B cell (primary cell): Measurements from ENCODE around the gene GAST. TPM values are rescaled to one million over a fixed set of nuclear protein-coding genes. Genes with fewer than 3 reads are reported as not detected.
"Not testable (repeated sequence)": the region's sequence is repeated elsewhere in the genome, so short reads cannot be mapped to it uniquely, and the experiment has no call there.

Experiments
- ATAC-seq: fragments of 200-7000 bp; cut with Tn5 transposase; one replicate; pipeline ENCODE4 v1.10.0; 2021; ENCODE audit warnings: low read depth, mild to moderate bottlenecking, moderate number of reproducible peaks, moderate library complexity
- CTCF ChIA-PET: fragments of 350-600 bp; sonication (Branson Sonifier 250); formaldehyde crosslinking; loops from one replicate; lab custom pipeline; 2021; ENCODE audit warnings: antibody characterized with exemption, inconsistent platforms; lab: Charles Lee
- POLR2A ChIA-PET: fragments of 350-600 bp; sonication (Branson Sonifier 250); formaldehyde crosslinking; loops from one replicate; lab custom pipeline; 2021; ENCODE audit warnings: antibody characterized with exemption; lab: Charles Lee
- DNase-seq: peaks from one replicate; pipeline ENCODE4 v3.0.0; 2013
- H2AFZ ChIP-seq: 2 replicates; pipeline ENCODE4 v1.6.1; 2012; ENCODE audit warnings: mild to moderate bottlenecking, low read depth, low read length; ENCODE audit not compliant: insufficient read depth, poor library complexity, severe bottlenecking
- H3K27ac ChIP-seq, 2 donors: 1 replicate in 1 of 2; 2 replicates in 1 of 2; pipeline ENCODE4 v1.5.1; 2012 to 2013; ENCODE audit warnings: low read length in 2 of 2, mild to moderate bottlenecking in 2 of 2, moderate library complexity in 1 of 2
- H3K27me3 ChIP-seq, 4 experiments: fragments of 200-600 bp in 1 of 4; sonication (generic) in 1 of 4; replicated peaks in 1 of 4; 1 replicate in 2 of 4; 2 replicates in 2 of 4; pipeline versions ENCODE4 v1.6.1 to v1.7.0; 2013 to 2016; ENCODE audit warnings: low read length in 3 of 4, mild to moderate bottlenecking in 2 of 4, mixed read lengths in 1 of 4, moderate library complexity in 1 of 4; ENCODE audit not compliant: insufficient read depth in 4 of 4, control insufficient read depth in 3 of 4; ENCODE audit errors: control extremely low read depth in 1 of 4
- H3K36me3 ChIP-seq, 2 experiments: replicated peaks in 1 of 2; 1 replicate in 1 of 2; 2 replicates in 1 of 2; pipeline versions ENCODE4 v1.6.1 to v1.7.1; 2013; ENCODE audit warnings: low read length in 1 of 2; ENCODE audit not compliant: insufficient read depth in 2 of 2, control insufficient read depth in 1 of 2; ENCODE audit errors: control extremely low read depth in 1 of 2, extremely low read depth in 1 of 2
- H3K4me1 ChIP-seq, 2 donors: fragments of 200-600 bp in 1 of 2; sonication (generic) in 1 of 2; 1 replicate in 1 of 2; 2 replicates in 1 of 2; pipeline versions ENCODE4 v1.5.1 to v1.6.1; 2013 to 2017; ENCODE audit warnings: low read length in 2 of 2; ENCODE audit not compliant: control insufficient read depth in 2 of 2, insufficient read depth in 2 of 2
- H3K4me2 ChIP-seq: replicated peaks from 2 replicates; pipeline ENCODE3; 2012; ENCODE audit warnings: mild to moderate bottlenecking, low read depth, low read length; ENCODE audit not compliant: poor library complexity, severe bottlenecking
- H3K4me3 ChIP-seq, 5 experiments: fragments of 200-600 bp in 1 of 5; sonication (generic) in 1 of 5; 1 replicate in 3 of 5; 2 replicates in 2 of 5; pipeline versions ENCODE4 v1.5.1 to v1.7.0; 2011 to 2016; ENCODE audit warnings: low read length in 4 of 5, mild to moderate bottlenecking in 4 of 5, low read depth in 2 of 5, control low read depth in 1 of 5, moderate library complexity in 1 of 5; ENCODE audit not compliant: insufficient read depth in 1 of 5; ENCODE audit errors: control extremely low read depth in 1 of 5, extremely low read depth in 1 of 5
- H3K79me2 ChIP-seq: fragments of 200-600 bp; sonication (generic); one replicate; pipeline ENCODE4 v1.6.0; 2016; ENCODE audit warnings: low read length; ENCODE audit not compliant: control insufficient read depth, insufficient read depth
- H3K9ac ChIP-seq: fragments of 200-600 bp; sonication (generic); 2 replicates; pipeline ENCODE4 v1.6.1; 2017; ENCODE audit warnings: mild to moderate bottlenecking, low read length, moderate library complexity
- H3K9me3 ChIP-seq, 3 donors: one replicate each; pipeline versions ENCODE4 v1.6.1 to v1.7.1; 2013; ENCODE audit warnings: low read length in 2 of 3; ENCODE audit not compliant: control insufficient read depth in 2 of 3, insufficient read depth in 1 of 3; ENCODE audit errors: control extremely low read depth in 1 of 3
- H4K20me1 ChIP-seq: 2 replicates; pipeline ENCODE4 v1.6.0; 2012; ENCODE audit warnings: mild to moderate bottlenecking, low read length; ENCODE audit not compliant: insufficient read depth, control insufficient read depth, poor library complexity, severe bottlenecking
- H3K27ac Mint-ChIP-seq: one replicate; pipeline ENCODE4 v1.8.0; 2021; ENCODE audit warnings: mixed read lengths
- H3K27me3 Mint-ChIP-seq: one replicate; pipeline ENCODE4 v1.8.0; 2021; ENCODE audit warnings: mixed read lengths
- H3K4me1 Mint-ChIP-seq: one replicate; pipeline ENCODE4 v1.8.0; 2021; ENCODE audit warnings: mixed read lengths
- H3K4me3 Mint-ChIP-seq: one replicate; pipeline ENCODE4 v1.8.0; 2021; ENCODE audit warnings: mixed read lengths
- H3K9me3 Mint-ChIP-seq: one replicate; pipeline ENCODE4 v1.8.0; 2022; ENCODE audit warnings: mixed read lengths; ENCODE audit not compliant: insufficient read depth
- CTCF ChIP-seq: fragments of 200-600 bp; IDR thresholded peaks from one replicate; pipeline ENCODE4 v1.8.0; 2022; ENCODE audit warnings: antibody characterized with exemption, mild to moderate bottlenecking
- EZH2 ChIP-seq: IDR thresholded peaks from 2 replicates; pipeline ENCODE4 v1.6.1; 2012; ENCODE audit warnings: borderline replicate concordance, low read depth, mild to moderate bottlenecking, moderate library complexity, low read length; ENCODE audit not compliant: insufficient read depth, poor library complexity, severe bottlenecking
- WGBS: methylation state at CpG from one replicate; pipeline ENCODE4 v1.1.5; 2013; ENCODE audit warnings: missing lambda C conversion rate; ENCODE audit not compliant: insufficient coverage; 5-methylcytosine and 5-hydroxymethylcytosine counted together
- intact Hi-C: fragments of 100-400 bp; cut with micrococcal nuclease; formaldehyde crosslinking; loops from one replicate; pipeline ENCODE4 v1.10.0; 2022
- polyA plus RNA-seq: library from polyadenylated mRNA; depleted of rRNA; stranded (reverse); fragments of >200 nt; gene quantifications from 2 replicates; pipeline ENCODE4 v1.2.3, GENCODE V29; 2012
- total RNA-seq, 2 donors: library from RNA; stranded (reverse); fragments of 120-200 nt in 1 of 2; gene quantifications; 1 replicate in 1 of 2; 2 replicates in 1 of 2; pipeline versions ENCODE4 v1.2.3 to v1.2.4, GENCODE V29; 2013 to 2022

Gene GAST
- total and polyA plus RNA-seq, 2 donors (not counting 1 experiment from before 2014, with no cell fraction given) = not detected

GRCh38 chr17:41675157-41676057, 36.7 kb upstream of the GAST start:
- not testable (repeated sequence) for H3K27me3 Mint-ChIP-seq, ATAC-seq, H3K36me3 ChIP-seq, H3K9ac ChIP-seq, H3K9me3 Mint-ChIP-seq, H3K27me3 ChIP-seq, H4K20me1 ChIP-seq, DNase-seq
- H3K4me1 Mint-ChIP-seq = peaks cover 37% of the 10 kb centered on the region
- intact Hi-C loops = loop anchor here (1.0 kb wide), 1 partner anchor 8 kb away; no protein-coding TSS in a partner anchor
- peak overlapping the region; percentile 4 for H2AFZ ChIP-seq
- peak overlapping the region; percentile 54 for H3K4me2 ChIP-seq
- peak overlapping the region; percentile 84 for H3K4me3 Mint-ChIP-seq
- H3K79me2 ChIP-seq = peaks cover 17% of the 10 kb centered on the region
- peak overlapping the region; percentile 83 to 88 for H3K27ac ChIP-seq
- peaks cover 46 to 50% of the 10 kb centered on the region in 2 donors for H3K4me1 ChIP-seq
- H3K4me3 ChIP-seq = peak overlapping the region in 1 of 5 experiments; percentile 34
- CTCF ChIA-PET = interaction anchor here (0.9 to 6.8 kb wide), 5 partner anchors 8 to 126 kb away, joined by 3 to 107 read pairs (median 13); partner anchors contain the start of gene EIF1
- H3K27ac Mint-ChIP-seq = peak overlapping the region; percentile 96
- 100% methylated on average over 1 of the region's 7 CpGs for WGBS
- POLR2A ChIA-PET = interaction anchor here (0.8 to 6.7 kb wide), 4 partner anchors 8 to 18 kb away, joined by 3 to 122 read pairs (median 8); partner anchors contain the start of gene EIF1
- H3K9me3 ChIP-seq = peaks cover 0 to 12% (median 3%) of the 10 kb centered on the region in 3 donors

- WGBS = no CpG with 5 or more reads among the region's 3 CpGs
- peak overlapping the region; percentile 4 for H2AFZ ChIP-seq
- H3K4me2 ChIP-seq = peak overlapping the region; percentile 54
- ATAC-seq = no peak
- intact Hi-C loops = loop anchor here (1.0 kb wide), 1 partner anchor 9 kb away; no protein-coding TSS in a partner anchor
- no peaks in the 10 kb centered on the region for H3K36me3 ChIP-seq
- Mint-ChIP-seq H3K4me1 (peaks cover 37% of the 10 kb centered on the region), H3K27me3 (no peaks in the 10 kb centered on the region), H3K9me3 (no peaks in the 10 kb centered on the region), H3K4me3 (peak overlapping the region; percentile 84), H3K27ac (peak overlapping the region; percentile 96)
- DNase-seq = no peak
- peak overlapping the region in 1 of 5 experiments; percentile 34 for H3K4me3 ChIP-seq
- no peaks in the 10 kb centered on the region for H3K27me3 ChIP-seq
- CTCF ChIA-PET = interaction anchor here (0.9 to 6.8 kb wide), 5 partner anchors 9 to 127 kb away, joined by 3 to 107 read pairs (median 13); partner anchors contain the start of gene EIF1
- TF ChIP-seq EZH2 (no peak), CTCF (no peak)
- H3K79me2 ChIP-seq = peaks cover 17% of the 10 kb centered on the region
- POLR2A ChIA-PET = interaction anchor here (0.8 to 6.7 kb wide), 4 partner anchors 8 to 18 kb away, joined by 3 to 122 read pairs (median 8); partner anchors contain the start of gene EIF1
- H4K20me1 ChIP-seq = no peaks in the 10 kb centered on the region
- peaks cover 0 to 12% (median 3%) of the 10 kb centered on the region in 3 donors for H3K9me3 ChIP-seq
- H3K4me1 ChIP-seq = peaks cover 46 to 50% of the 10 kb centered on the region in 2 donors
- peak overlapping the region; percentile 83 to 88 for H3K27ac ChIP-seq
- no peak overlapping the region for H3K9ac ChIP-seq
Measured at GRCh38 chr17:41676058-41676419, 36.1 kb upstream of the GAST start.
